ENCODE results near the gene TM6SF1.
"Not testable (repeated sequence)": the region's sequence is repeated elsewhere in the genome, so short reads cannot be mapped to it uniquely, and the experiment has no call there.

TM6SF1 gene

GRCh38 chr15:83142151-83142550, 34.7 kb downstream of the TM6SF1 start:
- not testable (repeated sequence) for H3K23ac ChIP-seq (ENCODE audit: low read length); H3K14ac ChIP-seq (ENCODE audit: low read length); H3K9me3 ChIP-seq (ENCODE audit: insufficient read depth, low read depth, low read length); H4K8ac ChIP-seq (ENCODE audit: low read depth, low read length); H3K4me1 ChIP-seq (ENCODE audit: control insufficient read depth in 1 of 2, insufficient read depth in 2 of 2, low read length in 2 of 2); H2BK12ac ChIP-seq (ENCODE audit: low read length); H3K27me3 ChIP-seq (ENCODE audit: insufficient read depth, low read length); H3K27ac ChIP-seq (ENCODE audit: low read depth, low read length); H2BK5ac ChIP-seq (ENCODE audit: low read depth, low read length, poor library complexity); H3K79me1 ChIP-seq (ENCODE audit: low read length); H3K4ac ChIP-seq (ENCODE audit: low read depth, low read length); H4K12ac ChIP-seq (ENCODE audit: low read depth, low read length); H3K4me3 ChIP-seq (ENCODE audit: low read depth, low read length); DNase-seq; H2BK120ac ChIP-seq (ENCODE audit: insufficient read depth, low read length, poor library complexity); H3K79me2 ChIP-seq (ENCODE audit: control insufficient read depth, insufficient read depth, low read length, poor library complexity); H3K18ac ChIP-seq (ENCODE audit: low read length); H2AFZ ChIP-seq (ENCODE audit: insufficient read depth, low read length, poor library complexity); H3K4me2 ChIP-seq (ENCODE audit: low read length); H4K91ac ChIP-seq (ENCODE audit: low read depth, low read length); H2AK5ac ChIP-seq (ENCODE audit: low read length); H3K9ac ChIP-seq (ENCODE audit: low read length)
- WGBS (ENCODE audit: extremely low coverage, insufficient coverage, insufficient read length) = no CpG with 5 or more reads among the region's 3 CpGs
- peaks cover 6 to 16% of the 10 kb centered on the region in 2 experiments for H3K36me3 ChIP-seq (ENCODE audit: control insufficient read depth in 1 of 2, insufficient read depth in 2 of 2, low read length in 2 of 2)

- H3K36me3 ChIP-seq (ENCODE audit: control insufficient read depth in 1 of 2, insufficient read depth in 2 of 2, low read length in 2 of 2) = peaks cover 7 to 18% of the 10 kb centered on the region in 2 experiments
- no CpG with 5 or more reads among the region's 3 CpGs for WGBS (ENCODE audit: extremely low coverage, insufficient coverage, insufficient read length)
- H3K18ac ChIP-seq (ENCODE audit: low read length) = no peak overlapping the region
- H2AFZ ChIP-seq (ENCODE audit: insufficient read depth, low read length, poor library complexity) = no peak overlapping the region
- no peak overlapping the region for H3K23ac ChIP-seq (ENCODE audit: low read length)
- no peak overlapping the region for H2AK5ac ChIP-seq (ENCODE audit: low read length)
- H4K8ac ChIP-seq (ENCODE audit: low read depth, low read length) = no peak overlapping the region
- DNase-seq = peak; percentile 33 to 60
- H3K9me3 ChIP-seq (ENCODE audit: insufficient read depth, low read depth, low read length) = no peaks in the 10 kb centered on the region
- H3K4me1 ChIP-seq (ENCODE audit: control insufficient read depth in 1 of 2, insufficient read depth in 2 of 2, low read length in 2 of 2) = no peaks in the 10 kb centered on the region
- no peak overlapping the region for H3K27ac ChIP-seq (ENCODE audit: low read depth, low read length)
- no peak overlapping the region for H3K4me3 ChIP-seq (ENCODE audit: low read depth, low read length)
- no peak overlapping the region for H3K4me2 ChIP-seq (ENCODE audit: low read length)
- H3K27me3 ChIP-seq (ENCODE audit: insufficient read depth, low read length) = no peaks in the 10 kb centered on the region
- no peak overlapping the region for H3K14ac ChIP-seq (ENCODE audit: low read length)
- no peak overlapping the region for H2BK120ac ChIP-seq (ENCODE audit: insufficient read depth, low read length, poor library complexity)
- no peaks in the 10 kb centered on the region for H3K79me1 ChIP-seq (ENCODE audit: low read length)
- no peak overlapping the region for H3K9ac ChIP-seq (ENCODE audit: low read length)
- H2BK5ac ChIP-seq (ENCODE audit: low read depth, low read length, poor library complexity) = no peak overlapping the region
- H2BK12ac ChIP-seq (ENCODE audit: low read length) = no peak overlapping the region
- H4K12ac ChIP-seq (ENCODE audit: low read depth, low read length) = no peak overlapping the region
- no peaks in the 10 kb centered on the region for H3K79me2 ChIP-seq (ENCODE audit: control insufficient read depth, insufficient read depth, low read length, poor library complexity)
- no peak overlapping the region for H3K4ac ChIP-seq (ENCODE audit: low read depth, low read length)
- no peak overlapping the region for H4K91ac ChIP-seq (ENCODE audit: low read depth, low read length)
These were observed 37.3 kb downstream of the TM6SF1 start for GRCh38 chr15:83144771-83145170.

- no peak overlapping the region for H2BK12ac ChIP-seq (ENCODE audit: low read length)
- H4K91ac ChIP-seq (ENCODE audit: low read depth, low read length) = no peak overlapping the region
- H4K12ac ChIP-seq (ENCODE audit: low read depth, low read length) = no peak overlapping the region
- no peak overlapping the region for H3K4me3 ChIP-seq (ENCODE audit: low read depth, low read length)
- no peak overlapping the region for H3K27ac ChIP-seq (ENCODE audit: low read depth, low read length)
- H3K27me3 ChIP-seq (ENCODE audit: insufficient read depth, low read length) = no peaks in the 10 kb centered on the region
- H3K14ac ChIP-seq (ENCODE audit: low read length) = no peak overlapping the region
- no peak overlapping the region for H2AFZ ChIP-seq (ENCODE audit: insufficient read depth, low read length, poor library complexity)
- H3K4me2 ChIP-seq (ENCODE audit: low read length) = no peak overlapping the region
- no peaks in the 10 kb centered on the region for H3K9me3 ChIP-seq (ENCODE audit: insufficient read depth, low read depth, low read length)
- no peak overlapping the region for H3K23ac ChIP-seq (ENCODE audit: low read length)
- peaks cover 3 to 6% of the 10 kb centered on the region in 2 experiments for H3K36me3 ChIP-seq (ENCODE audit: control insufficient read depth in 1 of 2, insufficient read depth in 2 of 2, low read length in 2 of 2)
- no peak overlapping the region for H2AK5ac ChIP-seq (ENCODE audit: low read length)
- WGBS (ENCODE audit: extremely low coverage, insufficient coverage, insufficient read length) = no CpG with 5 or more reads among the region's 1 CpG
- no peak overlapping the region for H3K9ac ChIP-seq (ENCODE audit: low read length)
- H4K8ac ChIP-seq (ENCODE audit: low read depth, low read length) = no peak overlapping the region
- no peaks in the 10 kb centered on the region for H3K79me2 ChIP-seq (ENCODE audit: control insufficient read depth, insufficient read depth, low read length, poor library complexity)
- no peak for DNase-seq
- H2BK5ac ChIP-seq (ENCODE audit: low read depth, low read length, poor library complexity) = no peak overlapping the region
- no peak overlapping the region for H3K18ac ChIP-seq (ENCODE audit: low read length)
- H3K4me1 ChIP-seq (ENCODE audit: control insufficient read depth in 1 of 2, insufficient read depth in 2 of 2, low read length in 2 of 2) = no peaks in the 10 kb centered on the region
- H2BK120ac ChIP-seq (ENCODE audit: insufficient read depth, low read length, poor library complexity) = no peak overlapping the region
- H3K79me1 ChIP-seq (ENCODE audit: low read length) = no peaks in the 10 kb centered on the region
- H3K4ac ChIP-seq (ENCODE audit: low read depth, low read length) = no peak overlapping the region
These were observed 45.8 kb downstream of the TM6SF1 start for GRCh38 chr15:83153288-83153687.

- no peak overlapping the region for H4K8ac ChIP-seq (ENCODE audit: low read depth, low read length)
- WGBS (ENCODE audit: extremely low coverage, insufficient coverage, insufficient read length) = no CpG with 5 or more reads among the region's 1 CpG
These were observed 48.5 kb downstream of the TM6SF1 start for GRCh38 chr15:83155942-83156341.

More at GRCh38 chr15:83155942-83156341, 48.5 kb downstream of the TM6SF1 start:
- Histone ChIP-seq H3K23ac (ENCODE audit: low read length) (no peak overlapping the region), H3K79me2 (ENCODE audit: control insufficient read depth, insufficient read depth, low read length, poor library complexity) (no peaks in the 10 kb centered on the region), H3K27ac (ENCODE audit: low read depth, low read length) (no peak overlapping the region), H2BK5ac (ENCODE audit: low read depth, low read length, poor library complexity) (no peak overlapping the region), H2BK120ac (ENCODE audit: insufficient read depth, low read length, poor library complexity) (no peak overlapping the region), H3K27me3 (ENCODE audit: insufficient read depth, low read length) (no peaks in the 10 kb centered on the region), H3K4me2 (ENCODE audit: low read length) (no peak overlapping the region), H3K4me1 (ENCODE audit: control insufficient read depth in 1 of 2, insufficient read depth in 2 of 2, low read length in 2 of 2) (no peaks in the 10 kb centered on the region), H3K18ac (ENCODE audit: low read length) (no peak overlapping the region), H2BK12ac (ENCODE audit: low read length) (no peak overlapping the region), H3K9me3 (ENCODE audit: insufficient read depth, low read depth, low read length) (no peaks in the 10 kb centered on the region), H3K9ac (ENCODE audit: low read length) (no peak overlapping the region), H2AK5ac (ENCODE audit: low read length) (no peak overlapping the region), H3K4ac (ENCODE audit: low read depth, low read length) (no peak overlapping the region), H4K91ac (ENCODE audit: low read depth, low read length) (no peak overlapping the region), H2AFZ (ENCODE audit: insufficient read depth, low read length, poor library complexity) (no peak overlapping the region), H3K14ac (ENCODE audit: low read length) (no peak overlapping the region), H3K79me1 (ENCODE audit: low read length) (no peaks in the 10 kb centered on the region), H3K4me3 (ENCODE audit: low read depth, low read length) (no peak overlapping the region), H4K12ac (ENCODE audit: low read depth, low read length) (no peak overlapping the region), H3K36me3 (ENCODE audit: control insufficient read depth in 1 of 2, insufficient read depth in 2 of 2, low read length in 2 of 2) (peaks cover 3 to 5% of the 10 kb centered on the region in 2 experiments)
- peak in 1 of 2 donors; percentile 1 for DNase-seq

All from trophoblast cell (in vitro differentiated cells and primary cell).